Activated CD8-positive, alpha-beta memory T cell treated with anti-CD3 and anti-CD28 coated beads, Interleukin-2, amount 50 U/mL, for 24 hours (primary cell): ENCODE data around the gene SKA3.

Experiments
- DNase-seq: peaks from one replicate; pipeline ENCODE4 v3.0.0-alpha.2; 2020; ENCODE audit errors: extremely low read depth

The SKA3 gene

GRCh38 chr13:21115231-21115630, 61.1 kb downstream of the SKA3 start:
- DNase-seq: no peak

GRCh38 chr13:21111546-21111945, 64.8 kb downstream of the SKA3 start:
- DNase-seq: no peak

- no peak for DNase-seq
Measured at GRCh38 chr13:21109168-21109567, 67.2 kb downstream of the SKA3 start.

GRCh38 chr13:21106089-21106488, 70.3 kb downstream of the SKA3 start:
- no peak for DNase-seq

- no peak for DNase-seq
Measured at GRCh38 chr13:21104199-21105019, 71.9 kb downstream of the SKA3 start.
